HepG2 (cell line): Measurements from ENCODE around the gene DLL3. TPM values are rescaled to one million over a fixed set of nuclear protein-coding genes. Genes with fewer than 3 reads are reported as not detected.
A peak's percentile ranks its signal among the peaks of the same experiment; 100 is the strongest.

Source experiments
- AFF4 ChIP-seq: sonication (generic); formaldehyde crosslinking; IDR thresholded peaks from 2 replicates; pipeline ENCODE4 v1.4.0; 2020; ENCODE audit warnings: missing genetic modification reagents
- ATF6 ChIP-seq: sonication (generic); formaldehyde crosslinking; conservative IDR thresholded peaks from 2 replicates; pipeline ENCODE4 v1.4.0; 2020; ENCODE audit warnings: missing genetic modification reagents
- DMAP1 ChIP-seq: IDR thresholded peaks from 2 replicates; pipeline ENCODE4 v1.6.1; 2016
- FOSL1 ChIP-seq: sonication (generic); formaldehyde crosslinking; IDR thresholded peaks from 2 replicates; pipeline ENCODE4 v1.9.0; 2021; ENCODE audit warnings: missing genetic modification reagents, borderline replicate concordance
- GATAD1 ChIP-seq: IDR thresholded peaks from 2 replicates; pipeline ENCODE4 v1.6.1; 2016; ENCODE audit warnings: missing genetic modification reagents, missing compliant biosample characterization
- GPBP1L1 ChIP-seq: sonication (generic); formaldehyde crosslinking; IDR thresholded peaks from 2 replicates; pipeline ENCODE4 v1.5.0; 2020; ENCODE audit warnings: mild to moderate bottlenecking, missing genetic modification reagents
- HOXD1 ChIP-seq: sonication (generic); formaldehyde crosslinking; IDR thresholded peaks from 2 replicates; pipeline ENCODE4 v1.5.0; 2020; ENCODE audit warnings: missing genetic modification reagents
- LBX2 ChIP-seq: sonication (generic); formaldehyde crosslinking; IDR thresholded peaks from 2 replicates; pipeline ENCODE4 v1.5.0; 2020; ENCODE audit warnings: missing genetic modification reagents, mild to moderate bottlenecking, borderline replicate concordance
- MAFK ChIP-seq, 2 experiments: IDR thresholded peaks in 1 of 2; conservative IDR thresholded peaks in 1 of 2; 2 replicates each; pipeline ENCODE4 v1.6.1; 2011; ENCODE audit warnings: improper control_type of control experiment in 2 of 2, low read length in 2 of 2
- NFKB2 ChIP-seq: sonication (generic); formaldehyde crosslinking; IDR thresholded peaks from 2 replicates; pipeline ENCODE4 v1.4.0; 2020; ENCODE audit warnings: missing genetic modification reagents, borderline replicate concordance
- PBX2 ChIP-seq: IDR thresholded peaks from 2 replicates; pipeline ENCODE4 v1.6.1; 2016; ENCODE audit warnings: control low read depth
- SKIL ChIP-seq: sonication (generic); formaldehyde crosslinking; IDR thresholded peaks from 2 replicates; pipeline ENCODE4 v1.8.0; 2022; ENCODE audit warnings: missing genetic modification reagents, mild to moderate bottlenecking, moderate library complexity, borderline replicate concordance
- SMAD1 ChIP-seq: sonication (generic); formaldehyde crosslinking; IDR thresholded peaks from 2 replicates; pipeline ENCODE4 v1.4.0; 2020; ENCODE audit warnings: missing genetic modification reagents, low read depth, mild to moderate bottlenecking, borderline replicate concordance
- SOX5 ChIP-seq: IDR thresholded peaks from 2 replicates; pipeline ENCODE4 v1.6.1; 2016; ENCODE audit warnings: borderline replicate concordance
- SOX6 ChIP-seq, 2 experiments: fragments of 450-650 bp in 1 of 2; sonication (generic) in 1 of 2; formaldehyde crosslinking in 1 of 2; IDR thresholded peaks; 2 replicates each; pipeline versions ENCODE4 v1.4.0 to v1.6.1; 2017 to 2020; ENCODE audit warnings: antibody characterized with exemption in 1 of 2, mild to moderate bottlenecking in 1 of 2, missing genetic modification reagents in 1 of 2
- TEAD3 ChIP-seq: optimal IDR thresholded peaks from 2 replicates; pipeline ENCODE3; 2016; ENCODE audit warnings: borderline replicate concordance
- ZBTB7B ChIP-seq: sonication (generic); formaldehyde crosslinking; IDR thresholded peaks from 2 replicates; pipeline ENCODE4 v1.4.0; 2020; ENCODE audit warnings: missing genetic modification reagents
- polyA plus RNA-seq, 8 experiments: library from polyadenylated mRNA; depleted of rRNA in 3 of 8; stranded (reverse) in 7 of 8; unstranded in 1 of 8; fragments of >200 nt; fragmentation: Illumina TruSeq in 4 of 8; extraction: Trizol in 4 of 8; gene quantifications; 2 replicates each; pipeline versions ENCODE4 v1.2.1 to v1.2.3, GENCODE V29; 2011 to 2016; ENCODE audit warnings: low read depth in 4 of 8, missing spikeins in 1 of 8, mixed read lengths in 1 of 8; ENCODE audit not compliant: insufficient read depth in 1 of 8
- total RNA-seq, 5 experiments: library from RNA; depleted of rRNA; stranded (reverse); fragments of >200 nt; fragmentation: Illumina TruSeq; extraction: Trizol; gene quantifications; 2 replicates each; pipeline ENCODE4 v1.2.3, GENCODE V29; 2016; ENCODE audit warnings: low read depth in 1 of 5

Gene DLL3
- total and polyA plus RNA-seq, 2 of the 13 experiments (the other 11 are each of a cell fraction or from before 2014, with no cell fraction given), result 0.35 to 0.55 TPM

GRCh38 chr19:39539518-39540332, 41.0 kb downstream of the DLL3 start, which contains the start of gene EID2 (continued):
- no peak for TF ChIP-seq AFF4 (CRISPR knock-in tag)
- no peak for TF ChIP-seq MAFK (conservative IDR thresholded peaks at IDR 0.05 in 1 of 2, IDR thresholded peaks at IDR 0.05 in 1 of 2; ENCODE audit: low read length in 2 of 2)
- no peak for TF ChIP-seq SOX6 (IDR thresholded peaks at IDR 0.05)
- TF ChIP-seq SOX6 (CRISPR knock-in tag; IDR thresholded peaks at IDR 0.05), result peak; percentile 43; the same call in 1 of the 2 replicates
- TF ChIP-seq SOX5 (CRISPR knock-in tag), result no peak
- peak; percentile 92; the same call in 1 of the 2 replicates for TF ChIP-seq NFKB2 (CRISPR knock-in tag)
- peak; percentile 79 for TF ChIP-seq TEAD3 (CRISPR knock-in tag)
- 0 out of 2 replicates have a peak, but pooled peaks have one; percentile 65 for TF ChIP-seq HOXD1 (CRISPR knock-in tag)
- TF ChIP-seq ATF6 (CRISPR knock-in tag), result no peak
- no peak for TF ChIP-seq FOSL1 (CRISPR knock-in tag)
- peak; percentile 65; the same call in 1 of the 2 replicates for TF ChIP-seq DMAP1 (CRISPR knock-in tag)
- TF ChIP-seq PBX2 (CRISPR knock-in tag), result no peak
- TF ChIP-seq SKIL (CRISPR knock-in tag), result no peak
- 0 out of 2 replicates have a peak, but pooled peaks have one; percentile 23 for TF ChIP-seq ZBTB7B (CRISPR knock-in tag)
- TF ChIP-seq GATAD1 (CRISPR knock-in tag), result 0 out of 2 replicates have a peak, but pooled peaks have one; percentile 54
- TF ChIP-seq LBX2 (CRISPR knock-in tag), result no peak
- TF ChIP-seq GPBP1L1 (CRISPR knock-in tag), result no peak
- 0 out of 2 replicates have a peak, but pooled peaks have one; percentile 71 for TF ChIP-seq SMAD1 (CRISPR knock-in tag)
